Panc1 (cell line): ENCODE measurements around the gene OR12D2. TPM values are rescaled to one million over a fixed set of nuclear protein-coding genes. Genes with fewer than 3 reads are reported as not detected.
"Not testable (repeated sequence)": the region's sequence is repeated elsewhere in the genome, so short reads cannot be mapped to it uniquely, and the experiment has no call there.

Experiments
- ATAC-seq: fragments of 200-7000 bp; cut with Tn5 transposase; 2 replicates; pipeline ENCODE4 v1.9.1; 2020; ENCODE audit warnings: mild to moderate bottlenecking, moderate library complexity
- BruUV-seq: library from RNA; stranded (reverse); fragments of 400-500 nt; replicated peaks from 2 replicates; lab custom pipeline; 2021; lab: Mats Ljungman, UMichigan
- CTCF ChIA-PET: fragments of 300-600 bp; sonication (Branson Sonifier 250); formaldehyde crosslinking; loops from one replicate; lab custom pipeline; 2022; ENCODE audit warnings: antibody characterized with exemption; lab: Charles Lee
- POLR2A ChIA-PET: fragments of 300-600 bp; sonication (Branson Sonifier 250); formaldehyde crosslinking; loops from one replicate; lab custom pipeline; 2022; ENCODE audit warnings: antibody characterized with exemption; lab: Charles Lee
- DNase-seq: peaks from one replicate; pipeline ENCODE4 v3.0.0-alpha.2; 2010; ENCODE audit warnings: low read depth, low spot score
- H3K27ac ChIP-seq: 2 replicates; pipeline ENCODE4 v1.5.1; 2011; ENCODE audit warnings: mild to moderate bottlenecking, low read length, inconsistent platforms
- H3K27me3 ChIP-seq: fragments of 200-500 bp; sonication (Bioruptor generic); 2 replicates; pipeline ENCODE4 v1.6.0; 2014; ENCODE audit warnings: low read length, inconsistent platforms; ENCODE audit not compliant: control insufficient read depth, insufficient read depth
- H3K36me3 ChIP-seq: fragments of 200-500 bp; sonication (Bioruptor generic); 2 replicates; pipeline ENCODE4 v1.5.1; 2014; ENCODE audit warnings: inconsistent platforms, mild to moderate bottlenecking, low read length, moderate library complexity; ENCODE audit not compliant: control insufficient read depth, insufficient read depth
- H3K4me1 ChIP-seq: 2 replicates; pipeline ENCODE4 v1.5.1; 2011; ENCODE audit warnings: inconsistent platforms, mild to moderate bottlenecking, low read length, moderate library complexity; ENCODE audit not compliant: control insufficient read depth, insufficient read depth
- H3K4me3 ChIP-seq, 2 experiments: 2 replicates each; pipeline ENCODE4 v1.5.1; 2011 to 2012; ENCODE audit warnings: low read depth in 2 of 2, low read length in 2 of 2, mild to moderate bottlenecking in 2 of 2, inconsistent platforms in 1 of 2, moderate library complexity in 1 of 2
- H3K9me3 ChIP-seq: fragments of 200-500 bp; sonication (Bioruptor generic); 2 replicates; pipeline ENCODE4 v1.5.1; 2014; ENCODE audit warnings: low read depth, mild to moderate bottlenecking, inconsistent platforms, low read length, moderate library complexity; ENCODE audit not compliant: control insufficient read depth, insufficient read depth
- POLR2AphosphoS5 ChIP-seq: IDR thresholded peaks from 2 replicates; pipeline ENCODE4 v1.6.1; 2012; ENCODE audit warnings: mild to moderate bottlenecking, low read depth, low read length, moderate library complexity
- SIN3A ChIP-seq: IDR thresholded peaks from 2 replicates; pipeline ENCODE4 v1.6.1; 2012; ENCODE audit warnings: low read depth, mild to moderate bottlenecking, low read length, moderate library complexity, borderline replicate concordance; ENCODE audit not compliant: insufficient read depth
- TCF7L2 ChIP-seq: IDR thresholded peaks from 2 replicates; pipeline ENCODE4 v1.6.1; 2011; ENCODE audit warnings: mild to moderate bottlenecking, low read depth, low read length, inconsistent platforms
- in situ Hi-C: cut with HindIII; loops from 2 replicates; pipeline ENCODE4 v1.10.0; 2016; ENCODE audit warnings: low sequenced_read_pairs, low pct_unique_long_range_greater_than_20kb
- intact Hi-C: fragments of 100-400 bp; cut with micrococcal nuclease; formaldehyde crosslinking; loops from one replicate; pipeline ENCODE4 v1.10.0; 2022; ENCODE audit not compliant: unreplicated experiment
- total RNA-seq: library from RNA; stranded (reverse); gene quantifications from one replicate; pipeline ENCODE4 v1.2.1, GENCODE V29; 2021; ENCODE audit not compliant: unreplicated experiment
- TF ChIP-seq, protein P1 (sequence below), 2 experiments: IDR thresholded peaks; 2 replicates each; pipeline ENCODE4 v1.6.1; 2011 to 2012; ENCODE audit warnings: low read depth in 2 of 2, control low read depth in 1 of 2, low read length in 1 of 2, mild to moderate bottlenecking in 1 of 2, moderate library complexity in 1 of 2; ENCODE audit not compliant: insufficient read depth in 1 of 2
- TF ChIP-seq, protein P2 (sequence below): fragments of 450-650 bp; IDR thresholded peaks from 2 replicates; pipeline ENCODE4 v1.5.1; 2017; ENCODE audit warnings: mild to moderate bottlenecking

OR12D2 gene
- total RNA-seq, 1 experiment from 2014 or later = not detected

DNA sequence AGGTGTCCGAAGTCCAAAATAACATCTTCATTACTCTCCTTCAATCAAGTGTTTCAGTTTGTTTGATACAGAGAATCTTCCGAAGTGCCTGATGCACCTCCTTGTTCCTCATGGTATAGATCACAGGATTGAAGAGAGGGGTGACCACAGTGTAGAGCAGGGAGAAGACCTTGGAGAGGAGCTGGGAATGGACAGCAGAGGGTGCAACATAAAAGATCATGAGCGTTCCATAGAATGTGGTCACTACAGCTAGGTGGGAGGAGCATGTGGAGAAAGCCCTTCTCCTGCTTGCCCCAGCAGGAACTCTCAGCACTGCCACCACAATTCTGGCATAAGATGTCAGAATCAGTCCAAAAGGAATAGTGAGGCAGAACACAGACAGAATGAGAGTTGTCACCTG lies 31.2 kb downstream of the OR12D2 start:
- POLR2A ChIA-PET = no interaction called here
- Histone ChIP-seq H3K9me3 (no peaks in the 10 kb centered on the region), H3K27ac (no peak overlapping the region), H3K4me1 (no peaks in the 10 kb centered on the region), H3K27me3 (peaks cover 3% of the 10 kb centered on the region), H3K36me3 (no peaks in the 10 kb centered on the region), H3K4me3 (no peak overlapping the region)
- DNase-seq (no peak), ATAC-seq (no peak)
- TF ChIP-seq, protein P1, sequence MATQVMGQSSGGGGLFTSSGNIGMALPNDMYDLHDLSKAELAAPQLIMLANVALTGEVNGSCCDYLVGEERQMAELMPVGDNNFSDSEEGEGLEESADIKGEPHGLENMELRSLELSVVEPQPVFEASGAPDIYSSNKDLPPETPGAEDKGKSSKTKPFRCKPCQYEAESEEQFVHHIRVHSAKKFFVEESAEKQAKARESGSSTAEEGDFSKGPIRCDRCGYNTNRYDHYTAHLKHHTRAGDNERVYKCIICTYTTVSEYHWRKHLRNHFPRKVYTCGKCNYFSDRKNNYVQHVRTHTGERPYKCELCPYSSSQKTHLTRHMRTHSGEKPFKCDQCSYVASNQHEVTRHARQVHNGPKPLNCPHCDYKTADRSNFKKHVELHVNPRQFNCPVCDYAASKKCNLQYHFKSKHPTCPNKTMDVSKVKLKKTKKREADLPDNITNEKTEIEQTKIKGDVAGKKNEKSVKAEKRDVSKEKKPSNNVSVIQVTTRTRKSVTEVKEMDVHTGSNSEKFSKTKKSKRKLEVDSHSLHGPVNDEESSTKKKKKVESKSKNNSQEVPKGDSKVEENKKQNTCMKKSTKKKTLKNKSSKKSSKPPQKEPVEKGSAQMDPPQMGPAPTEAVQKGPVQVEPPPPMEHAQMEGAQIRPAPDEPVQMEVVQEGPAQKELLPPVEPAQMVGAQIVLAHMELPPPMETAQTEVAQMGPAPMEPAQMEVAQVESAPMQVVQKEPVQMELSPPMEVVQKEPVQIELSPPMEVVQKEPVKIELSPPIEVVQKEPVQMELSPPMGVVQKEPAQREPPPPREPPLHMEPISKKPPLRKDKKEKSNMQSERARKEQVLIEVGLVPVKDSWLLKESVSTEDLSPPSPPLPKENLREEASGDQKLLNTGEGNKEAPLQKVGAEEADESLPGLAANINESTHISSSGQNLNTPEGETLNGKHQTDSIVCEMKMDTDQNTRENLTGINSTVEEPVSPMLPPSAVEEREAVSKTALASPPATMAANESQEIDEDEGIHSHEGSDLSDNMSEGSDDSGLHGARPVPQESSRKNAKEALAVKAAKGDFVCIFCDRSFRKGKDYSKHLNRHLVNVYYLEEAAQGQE (IDR thresholded peaks at IDR 0.05; ENCODE audit: insufficient read depth in 1 of 2, low read depth in 2 of 2, low read length in 1 of 2) = no peak
- no peak for TF ChIP-seq TCF7L2
- no peak for TF ChIP-seq POLR2AphosphoS5
- TF ChIP-seq, protein P2, sequence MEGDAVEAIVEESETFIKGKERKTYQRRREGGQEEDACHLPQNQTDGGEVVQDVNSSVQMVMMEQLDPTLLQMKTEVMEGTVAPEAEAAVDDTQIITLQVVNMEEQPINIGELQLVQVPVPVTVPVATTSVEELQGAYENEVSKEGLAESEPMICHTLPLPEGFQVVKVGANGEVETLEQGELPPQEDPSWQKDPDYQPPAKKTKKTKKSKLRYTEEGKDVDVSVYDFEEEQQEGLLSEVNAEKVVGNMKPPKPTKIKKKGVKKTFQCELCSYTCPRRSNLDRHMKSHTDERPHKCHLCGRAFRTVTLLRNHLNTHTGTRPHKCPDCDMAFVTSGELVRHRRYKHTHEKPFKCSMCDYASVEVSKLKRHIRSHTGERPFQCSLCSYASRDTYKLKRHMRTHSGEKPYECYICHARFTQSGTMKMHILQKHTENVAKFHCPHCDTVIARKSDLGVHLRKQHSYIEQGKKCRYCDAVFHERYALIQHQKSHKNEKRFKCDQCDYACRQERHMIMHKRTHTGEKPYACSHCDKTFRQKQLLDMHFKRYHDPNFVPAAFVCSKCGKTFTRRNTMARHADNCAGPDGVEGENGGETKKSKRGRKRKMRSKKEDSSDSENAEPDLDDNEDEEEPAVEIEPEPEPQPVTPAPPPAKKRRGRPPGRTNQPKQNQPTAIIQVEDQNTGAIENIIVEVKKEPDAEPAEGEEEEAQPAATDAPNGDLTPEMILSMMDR = no peak
- no peak for TF ChIP-seq SIN3A
- CTCF ChIA-PET = no interaction called here
- BruUV-seq = no TSS peak
- intact Hi-C loops (no loop called here), in situ Hi-C loops (no loop called here)

DNA sequence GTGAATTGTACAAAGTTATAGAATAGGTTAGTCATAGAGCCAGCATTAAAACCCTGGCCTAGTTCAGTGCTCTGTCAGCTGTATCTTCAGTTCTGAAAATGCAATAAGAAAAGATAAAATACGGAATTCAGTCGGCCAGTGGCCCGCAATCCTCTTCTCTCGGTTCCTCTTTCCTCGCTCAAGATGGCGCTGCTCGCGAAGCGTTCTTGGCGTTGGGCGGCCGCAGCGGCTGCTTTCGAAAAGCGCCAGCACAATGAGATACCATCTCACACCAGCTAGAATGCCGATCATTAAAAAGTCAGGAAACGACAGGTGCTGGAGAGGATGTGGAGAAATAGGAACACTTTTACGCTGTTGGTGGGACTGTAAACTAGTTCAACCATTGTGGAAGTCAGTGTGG lies 41.3 kb downstream of the OR12D2 start:
- H3K27me3 ChIP-seq, intact Hi-C loops: not testable (repeated sequence)

DNA sequence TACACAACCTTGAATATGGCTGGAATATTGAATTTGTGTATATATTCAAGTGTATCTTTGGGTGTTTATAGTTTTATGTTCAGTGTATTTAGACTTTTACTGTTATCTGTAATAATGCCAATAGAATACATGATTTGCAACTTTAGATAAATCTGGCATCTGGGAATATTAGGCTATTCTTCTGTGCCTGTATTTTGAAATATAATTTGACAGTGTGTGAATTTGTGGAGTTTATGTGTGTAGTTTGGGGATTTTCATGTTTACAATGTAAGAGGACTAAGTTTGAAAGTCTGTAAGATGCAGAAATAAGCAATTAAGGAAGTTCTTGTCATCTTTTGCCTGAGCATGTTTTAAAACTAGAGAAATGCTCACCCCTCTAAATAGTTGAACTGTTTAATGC lies 43.6 kb downstream of the OR12D2 start, which contains the start of gene OR10C1:
TSS of gene OR10C1 (plus strand) at position 301 of the 400 bp plus-strand sequence. CDS start 710 bp downstream, outside the sequence.
- peaks cover 2% of the 10 kb centered on the region for H3K27me3 ChIP-seq
- no peak within 1 kb of the TSS for H3K27ac ChIP-seq
- no peaks in the 10 kb centered on the region for H3K4me1 ChIP-seq
- ATAC-seq (no peak), DNase-seq (no peak)
- no peak for TF ChIP-seq SIN3A
- H3K9me3 ChIP-seq = no peaks in the 10 kb centered on the region
- H3K4me3 ChIP-seq = no peak within 1 kb of the TSS
- H3K36me3 ChIP-seq = no peaks in the 10 kb centered on the region
- BruUV-seq = no TSS peak
- POLR2A ChIA-PET = no interaction called here
- in situ Hi-C loops = no loop called here
- intact Hi-C loops = no loop called here
- CTCF ChIA-PET = no interaction called here

More for the DNA sequence above, 41.3 kb downstream of the OR12D2 start:
- H3K36me3 ChIP-seq, POLR2A ChIA-PET, H3K27ac ChIP-seq, H3K9me3 ChIP-seq, CTCF ChIA-PET, H3K4me1 ChIP-seq, H3K4me3 ChIP-seq, BruUV-seq, ATAC-seq, DNase-seq, in situ Hi-C loops: not testable (repeated sequence)
